Skeletal muscle tissue (tissue), 4 donors: ENCODE results near the gene BIN2. TPM values are rescaled to one million over a fixed set of nuclear protein-coding genes. Genes with fewer than 3 reads are reported as not detected.
"Not testable (repeated sequence)": the region's sequence is repeated elsewhere in the genome, so short reads cannot be mapped to it uniquely, and the experiment has no call there.

Experiments used
- H3K27ac ChIP-seq: one replicate; pipeline ENCODE4 v1.7.0; 2013; ENCODE audit warnings: mild to moderate bottlenecking, low read depth, low read length, inconsistent platforms
- H3K27me3 ChIP-seq, 3 donors: one replicate each; pipeline ENCODE4 v1.7.0; 2013; ENCODE audit warnings: low read length in 3 of 3; ENCODE audit not compliant: control insufficient read depth in 3 of 3, insufficient read depth in 3 of 3
- H3K36me3 ChIP-seq, 3 donors: one replicate each; pipeline ENCODE4 v1.7.0; 2013; ENCODE audit warnings: low read length in 3 of 3; ENCODE audit not compliant: control insufficient read depth in 3 of 3, insufficient read depth in 3 of 3
- H3K4me1 ChIP-seq, 3 donors: one replicate each; pipeline ENCODE4 v1.7.0; 2013; ENCODE audit warnings: low read length in 3 of 3, mild to moderate bottlenecking in 3 of 3; ENCODE audit not compliant: control insufficient read depth in 3 of 3, insufficient read depth in 3 of 3
- H3K4me3 ChIP-seq, 3 donors: one replicate each; pipeline ENCODE4 v1.7.0; 2013; ENCODE audit warnings: low read length in 3 of 3
- H3K9ac ChIP-seq, 3 donors: one replicate each; pipeline ENCODE4 v1.7.0; 2013; ENCODE audit warnings: low read length in 3 of 3, mild to moderate bottlenecking in 3 of 3, moderate library complexity in 2 of 3, low read depth in 1 of 3
- H3K9me3 ChIP-seq, 3 donors: one replicate each; pipeline ENCODE4 v1.7.0; 2013; ENCODE audit warnings: low read length in 3 of 3; ENCODE audit not compliant: control insufficient read depth in 3 of 3
- total RNA-seq: library from RNA; depleted of rRNA; stranded (reverse); fragments of >200 nt; gene quantifications from one replicate; pipeline ENCODE4 v1.2.3, GENCODE V29; 2014
- donor health status: Osteomylitis.

BIN2 gene
- total RNA-seq, 1 donor from 2014 or later, result 3.1 TPM

DNA sequence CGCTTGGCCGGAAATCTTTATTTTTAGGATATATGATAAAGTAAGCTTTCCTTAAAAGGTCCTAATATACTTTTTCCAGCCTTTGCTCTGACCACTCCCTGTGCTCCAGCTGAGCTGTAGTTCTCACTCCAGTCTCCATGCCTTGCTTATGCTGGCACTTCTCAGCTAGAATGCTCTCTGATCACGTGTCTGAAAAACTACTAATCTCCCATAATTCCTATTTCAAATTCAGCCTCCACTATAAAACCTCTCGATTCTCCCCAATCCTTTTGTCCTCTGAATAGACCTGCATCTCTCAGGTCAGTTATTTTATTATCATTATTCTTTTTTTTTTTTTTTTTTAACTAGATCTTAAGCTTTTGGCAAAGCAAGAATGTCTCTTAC, 3.7 kb downstream of the BIN2 start:
- Histone ChIP-seq H3K27me3 (peaks cover 0 to 5% (median 0%) of the 10 kb centered on the region in 3 donors), H3K9ac (no peak overlapping the region), H3K4me1 (peaks cover 0 to 3% (median 0%) of the 10 kb centered on the region in 3 donors), H3K36me3 (no peaks in the 10 kb centered on the region), H3K9me3 (no peaks in the 10 kb centered on the region), H3K4me3 (no peak overlapping the region), H3K27ac (no peak overlapping the region)

DNA sequence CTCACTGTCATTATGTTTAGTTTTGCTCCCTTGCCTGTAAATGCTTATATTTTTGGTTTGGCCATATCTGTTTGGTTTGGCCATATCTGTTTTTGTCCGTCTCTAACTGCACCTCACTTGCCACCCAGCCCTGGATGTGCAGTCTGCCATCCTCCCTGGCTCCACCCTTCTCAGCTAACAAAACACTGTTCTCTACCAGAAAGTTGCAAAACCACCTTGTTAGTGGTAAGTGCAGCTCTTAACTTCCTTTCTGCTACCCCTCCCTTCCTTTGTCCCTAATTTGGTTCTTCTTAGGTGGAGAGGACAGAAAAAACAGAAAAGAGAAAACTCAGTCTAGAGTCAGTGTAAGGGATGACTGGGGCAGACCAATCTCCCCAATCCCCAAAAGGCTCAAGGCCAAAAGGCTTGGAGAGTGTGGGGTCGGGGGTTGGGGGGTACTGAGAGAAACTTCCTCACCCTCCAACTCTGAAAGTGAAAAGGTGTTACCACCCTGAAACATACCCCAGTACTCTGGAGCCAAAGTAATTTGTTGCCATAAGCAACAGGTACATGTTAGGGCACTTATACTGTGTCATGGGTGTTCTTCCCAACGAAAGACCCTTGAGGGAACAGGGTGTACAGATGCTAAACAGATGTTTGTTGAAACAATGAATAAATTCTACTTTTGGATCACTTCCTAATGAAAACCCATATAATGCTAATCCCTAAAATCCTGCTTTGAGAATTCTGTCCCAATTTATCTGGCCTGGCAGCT, 5.0 kb downstream of the BIN2 start:
- no peak overlapping the region for H3K27ac ChIP-seq
- peaks cover 0 to 3% (median 0%) of the 10 kb centered on the region in 3 donors for H3K4me1 ChIP-seq
- peaks cover 0 to 5% (median 0%) of the 10 kb centered on the region in 3 donors for H3K27me3 ChIP-seq
- H3K9ac ChIP-seq, result no peak overlapping the region
- H3K4me3 ChIP-seq, result no peak overlapping the region
- H3K36me3 ChIP-seq, result no peaks in the 10 kb centered on the region
- H3K9me3 ChIP-seq, result no peaks in the 10 kb centered on the region

DNA sequence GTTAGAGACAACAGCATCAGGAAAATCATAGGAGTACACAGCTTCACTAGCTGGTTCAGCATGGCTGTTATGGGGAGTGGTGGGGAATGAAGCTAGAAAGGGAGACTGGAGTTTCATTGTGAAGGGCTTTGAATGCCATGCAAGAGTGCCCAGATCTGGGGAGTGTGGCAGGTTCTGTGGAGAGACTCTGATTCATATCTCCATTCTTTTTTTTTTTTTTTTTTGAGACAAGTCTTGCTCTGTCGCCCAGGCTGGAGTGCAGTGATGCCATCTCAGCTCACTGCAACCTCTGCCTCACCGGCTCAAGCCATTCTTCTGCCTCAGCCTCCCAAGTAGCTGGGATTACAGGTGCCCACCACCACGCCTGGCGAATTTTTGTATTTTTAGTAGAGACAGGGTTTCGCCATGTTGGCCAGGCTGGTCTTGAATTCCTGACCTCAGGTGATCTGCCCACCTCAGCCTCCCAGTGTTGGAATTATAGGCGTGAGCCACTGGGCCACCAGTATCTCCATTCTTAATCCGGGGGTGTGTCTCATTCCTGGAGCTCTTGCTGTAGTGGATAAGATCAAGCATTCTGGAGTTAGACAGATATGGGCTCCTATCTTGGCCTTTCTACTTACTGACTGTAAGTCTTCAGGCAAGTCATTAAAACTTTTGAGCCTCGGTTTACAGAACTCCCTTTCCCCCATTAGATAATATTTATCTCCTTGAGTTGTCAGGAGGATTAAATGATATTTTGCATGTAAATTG, 5.7 kb downstream of the BIN2 start:
- H3K4me3 ChIP-seq, H3K4me1 ChIP-seq: not testable (repeated sequence)

DNA sequence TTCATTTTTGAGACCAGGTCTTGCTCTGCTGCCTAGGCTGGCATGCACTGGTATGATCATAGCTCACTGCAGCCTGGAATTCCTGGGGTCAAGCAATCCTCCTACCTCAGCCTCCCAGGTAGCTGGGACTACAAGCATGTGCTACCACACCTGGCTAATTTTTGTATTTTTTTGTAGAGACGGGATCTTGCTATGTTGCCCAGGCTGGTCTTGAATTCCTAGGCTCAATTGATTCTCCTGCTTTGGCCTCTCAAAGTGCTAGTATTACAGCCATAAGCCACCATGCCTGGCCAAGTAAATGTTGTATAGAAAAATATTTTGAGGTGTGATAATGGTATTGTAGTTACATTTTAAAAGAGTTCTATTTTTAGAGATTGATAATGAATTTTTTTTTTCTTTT, 12.6 kb downstream of the BIN2 start:
- H3K4me3 ChIP-seq, result no peak overlapping the region
- no peak overlapping the region for H3K9ac ChIP-seq
- H3K36me3 ChIP-seq, result no peaks in the 10 kb centered on the region

More for the DNA sequence above, 5.7 kb downstream of the BIN2 start:
- H3K9me3 ChIP-seq, H3K27me3 ChIP-seq, H3K27ac ChIP-seq, H3K9ac ChIP-seq, H3K36me3 ChIP-seq: not testable (repeated sequence)

DNA sequence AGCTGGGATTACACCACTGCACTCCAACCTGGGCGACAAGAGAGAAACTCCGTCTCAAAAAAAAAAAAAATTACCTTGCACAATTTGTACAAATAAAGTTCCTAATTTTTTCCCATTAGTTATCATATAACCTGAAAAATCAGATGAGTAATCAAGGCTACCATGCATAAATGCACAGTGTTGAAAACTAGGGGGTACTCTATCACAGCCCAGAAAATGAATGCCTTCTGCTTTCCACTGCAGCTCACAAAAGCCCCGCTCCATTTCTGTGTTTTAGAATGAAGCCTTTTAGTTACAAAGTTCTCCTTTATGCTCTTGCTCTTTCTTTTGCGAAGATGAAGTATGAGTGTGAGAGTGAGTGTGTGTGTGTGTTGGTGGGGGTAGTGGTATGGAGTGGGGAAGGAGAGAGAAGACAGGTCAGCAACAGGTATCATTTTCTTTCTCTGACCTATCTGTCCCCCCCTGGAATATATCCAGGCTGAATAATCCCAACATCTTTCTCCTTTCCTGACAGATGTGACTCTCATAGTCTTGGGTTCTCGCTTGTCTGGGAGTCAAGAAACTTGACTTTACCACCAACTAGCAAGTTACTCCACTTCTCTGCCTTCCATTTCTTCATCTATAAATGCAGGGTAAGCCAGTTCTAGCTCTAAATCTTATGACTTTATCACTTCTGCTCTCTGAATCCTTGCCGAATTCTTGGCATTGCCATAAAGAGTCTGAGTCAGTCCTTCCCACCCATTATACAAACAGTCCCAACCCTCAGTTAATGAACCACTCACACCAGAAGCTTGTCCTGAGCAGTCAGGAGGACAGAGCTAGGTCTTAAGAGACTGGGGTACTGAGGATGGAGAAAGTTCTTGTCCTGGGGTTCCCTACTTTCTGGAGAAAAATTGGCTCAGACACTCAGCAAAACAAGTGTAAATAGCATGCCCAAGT, 16.1 kb downstream of the BIN2 start:
- H3K27me3 ChIP-seq, result no peaks in the 10 kb centered on the region
- H3K4me1 ChIP-seq, result no peaks in the 10 kb centered on the region
- no peak overlapping the region for H3K4me3 ChIP-seq
- H3K36me3 ChIP-seq, result no peaks in the 10 kb centered on the region
- no peak overlapping the region for H3K9ac ChIP-seq
- H3K27ac ChIP-seq, result no peak overlapping the region
- H3K9me3 ChIP-seq, result no peaks in the 10 kb centered on the region

More for the DNA sequence above, 12.6 kb downstream of the BIN2 start:
- H3K27me3 ChIP-seq, result no peaks in the 10 kb centered on the region
- H3K9me3 ChIP-seq, result no peaks in the 10 kb centered on the region
- H3K27ac ChIP-seq, result no peak overlapping the region
- no peaks in the 10 kb centered on the region for H3K4me1 ChIP-seq

DNA sequence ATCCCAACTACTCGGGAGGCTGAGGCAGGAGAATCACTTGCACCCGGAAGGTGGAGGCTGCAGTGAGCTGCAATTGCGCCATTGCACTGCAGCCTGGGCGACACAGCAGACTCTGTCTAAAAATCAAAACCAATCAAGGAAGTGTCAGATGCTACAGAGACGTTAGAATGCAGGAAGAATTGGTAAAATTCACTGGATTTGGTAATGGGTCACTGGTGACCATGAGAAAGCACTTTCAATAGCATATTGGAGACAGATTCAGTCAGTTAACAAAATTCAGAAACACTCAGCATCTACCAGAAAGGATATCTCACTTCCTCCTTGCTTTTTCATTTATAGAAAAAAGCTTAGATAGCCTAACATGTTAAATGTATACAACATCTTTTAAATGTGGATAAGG, 17.5 kb downstream of the BIN2 start:
- H3K4me3 ChIP-seq, result no peak overlapping the region
- H3K9me3 ChIP-seq, result no peaks in the 10 kb centered on the region
- no peaks in the 10 kb centered on the region for H3K4me1 ChIP-seq
- no peak overlapping the region for H3K9ac ChIP-seq
- H3K27ac ChIP-seq, result no peak overlapping the region
- no peaks in the 10 kb centered on the region for H3K36me3 ChIP-seq
- no peaks in the 10 kb centered on the region for H3K27me3 ChIP-seq

DNA sequence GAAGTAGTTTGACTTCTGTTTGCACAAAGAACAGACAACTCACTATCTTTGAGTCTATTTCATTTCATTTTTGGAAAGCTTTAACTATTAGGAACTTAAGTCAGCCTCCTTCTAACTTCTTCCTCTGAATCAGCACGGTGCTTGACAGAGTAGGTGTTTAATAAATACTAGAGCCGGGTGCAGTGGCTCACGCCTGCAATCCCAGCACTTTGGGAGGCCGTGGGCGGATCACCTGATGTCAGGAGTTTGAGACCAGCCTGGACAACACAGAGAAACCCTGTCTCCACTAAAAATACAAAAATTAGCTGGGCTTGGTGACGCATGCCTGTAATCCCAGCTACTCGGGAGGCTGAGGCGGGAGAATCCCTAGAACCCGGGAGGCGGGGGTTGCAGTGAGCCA, 23.2 kb downstream of the BIN2 start:
- not testable (repeated sequence) for H3K27ac ChIP-seq, H3K4me1 ChIP-seq, H3K9ac ChIP-seq, H3K4me3 ChIP-seq, H3K9me3 ChIP-seq, H3K27me3 ChIP-seq, H3K36me3 ChIP-seq

DNA sequence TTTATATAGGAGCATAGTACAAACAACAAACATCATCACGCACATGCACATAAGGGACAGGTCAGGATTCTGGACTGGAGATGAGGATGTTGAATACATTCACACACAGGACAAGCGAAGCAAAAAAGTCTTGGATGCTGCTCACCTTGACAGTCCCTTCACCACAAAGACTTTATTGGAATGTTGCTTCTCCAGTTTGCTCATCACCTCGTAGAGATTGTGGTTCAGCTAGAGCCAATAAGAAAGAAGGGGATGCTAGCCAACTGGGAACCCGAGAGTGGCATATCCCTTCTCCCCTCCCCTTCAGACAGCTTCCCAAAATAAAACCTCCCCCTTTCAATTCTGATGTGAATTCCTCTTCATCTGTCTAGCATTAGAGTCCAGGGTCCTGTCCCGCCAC, 28.3 kb downstream of the BIN2 start:
- no peak overlapping the region for H3K9ac ChIP-seq
- no peaks in the 10 kb centered on the region for H3K4me1 ChIP-seq
- H3K4me3 ChIP-seq, result no peak overlapping the region
- H3K9me3 ChIP-seq, result no peaks in the 10 kb centered on the region
- H3K27ac ChIP-seq, result no peak overlapping the region
- H3K27me3 ChIP-seq, result no peaks in the 10 kb centered on the region
- H3K36me3 ChIP-seq, result no peaks in the 10 kb centered on the region

DNA sequence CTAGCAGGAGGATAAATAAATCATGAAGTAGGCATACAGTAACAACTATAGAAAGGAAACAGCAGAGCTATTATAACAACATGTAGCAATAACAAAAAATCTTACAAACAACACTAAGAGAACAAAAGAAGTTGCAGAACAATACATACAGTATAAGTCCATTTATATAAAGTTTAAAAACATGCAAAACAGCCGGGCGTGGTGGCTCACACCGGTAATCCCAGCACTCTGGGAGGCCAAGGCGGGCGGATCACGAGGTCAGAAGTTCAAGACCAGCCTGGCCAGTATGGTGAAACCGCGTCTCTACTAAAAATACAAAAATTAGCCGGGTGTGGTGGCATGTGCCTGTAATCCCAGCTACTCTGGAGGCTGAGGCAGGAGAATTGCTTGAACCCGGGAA, 29.9 kb downstream of the BIN2 start:
- not testable (repeated sequence) for H3K27me3 ChIP-seq, H3K4me1 ChIP-seq, H3K36me3 ChIP-seq, H3K4me3 ChIP-seq, H3K9me3 ChIP-seq, H3K9ac ChIP-seq, H3K27ac ChIP-seq
